Fibroblast of pulmonary artery (primary cell): Measurements from ENCODE around the gene EIF3D.
A peak's percentile ranks its signal among the peaks of the same experiment; 100 is the strongest.

Experiments used
- DNase-seq: peaks from one replicate; pipeline ENCODE4 v3.0.0-alpha.2; 2010; ENCODE audit warnings: low read depth
- H3K4me3 ChIP-seq: replicated peaks from 2 replicates; pipeline ENCODE4 v1.5.1; 2011; ENCODE audit warnings: low read depth, mild to moderate bottlenecking, control low read depth, low read length, moderate library complexity
- CTCF ChIP-seq: IDR thresholded peaks from 2 replicates; pipeline ENCODE4 v1.5.1; 2011; ENCODE audit warnings: mild to moderate bottlenecking, control low read depth, low read length, inconsistent platforms; ENCODE audit errors: missing control alignments

Gene EIF3D

DNA sequence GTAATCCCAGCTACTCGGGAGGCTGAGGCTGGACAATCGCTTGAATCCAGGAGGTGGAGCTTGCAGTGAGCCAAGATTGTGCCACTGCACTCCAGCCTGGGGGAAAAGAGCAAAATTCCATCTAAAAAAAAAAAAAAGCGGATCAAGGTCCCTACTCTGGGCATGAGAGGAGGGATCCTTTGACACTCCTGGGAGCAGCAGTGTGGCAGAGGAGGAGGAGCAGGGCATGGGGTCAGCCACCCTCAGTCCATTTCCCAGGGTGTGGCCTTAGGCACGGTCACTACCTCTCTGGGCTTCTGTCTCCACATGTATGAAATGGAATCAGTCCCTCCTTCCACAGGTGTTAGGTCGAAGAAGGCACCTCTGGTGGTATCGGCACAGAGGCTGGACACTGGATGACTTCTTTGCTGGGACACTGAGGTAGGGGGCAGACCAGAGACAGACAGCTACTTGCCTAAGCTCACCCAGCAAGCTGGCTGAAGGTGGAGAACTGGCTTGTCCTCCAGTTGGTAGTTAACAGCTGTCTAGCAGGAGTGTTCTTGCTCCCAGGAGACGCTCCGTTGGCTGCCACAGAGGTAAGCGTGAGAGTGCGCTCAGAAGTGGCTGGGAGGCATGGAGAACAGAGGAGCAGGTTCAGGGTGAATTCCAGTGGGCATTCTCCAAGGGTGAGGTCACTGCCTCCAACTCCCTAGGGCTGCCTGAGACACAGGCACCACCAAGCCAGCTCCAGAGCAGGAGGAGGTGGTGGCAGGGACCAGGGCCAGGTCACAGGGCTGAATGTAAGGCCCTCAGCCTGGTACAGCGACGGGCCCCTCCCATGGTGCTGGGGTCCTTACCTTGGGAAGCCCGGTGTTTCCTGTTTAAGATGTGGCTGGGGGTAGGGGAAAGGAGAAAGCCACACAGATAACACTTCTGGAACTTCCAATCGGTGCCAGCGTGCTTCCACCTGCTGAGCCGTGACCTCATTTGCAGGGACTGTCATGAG is 67.0 kb downstream of the EIF3D start:
- no peak for TF ChIP-seq CTCF
- H3K4me3 ChIP-seq: no peak overlapping the region
- peak; percentile 92 for DNase-seq
